ENCODE data around the gene PYROXD2.

PYROXD2 gene

GRCh38 chr10:98433881-98434732, 19.1 kb upstream of the PYROXD2 start:
- DNase-seq = no peak

GRCh38 chr10:98433371-98433770, 18.4 kb upstream of the PYROXD2 start:
- no peak for DNase-seq

GRCh38 chr10:98432330-98432729, 17.3 kb upstream of the PYROXD2 start:
- DNase-seq = no peak

- DNase-seq = no peak
These were observed 16.0 kb upstream of the PYROXD2 start for GRCh38 chr10:98431016-98431415.

GRCh38 chr10:98430427-98430826, 15.4 kb upstream of the PYROXD2 start:
- DNase-seq = no peak

- no peak for DNase-seq
These were observed 14.5 kb upstream of the PYROXD2 start for GRCh38 chr10:98429320-98430072.

GRCh38 chr10:98427011-98427515, 12.1 kb upstream of the PYROXD2 start:
- DNase-seq = no peak

- DNase-seq = no peak
These were observed 10.8 kb upstream of the PYROXD2 start for GRCh38 chr10:98425511-98426352.

- DNase-seq = no peak
These were observed 9.6 kb upstream of the PYROXD2 start for GRCh38 chr10:98424295-98425254.

GRCh38 chr10:98423691-98424120, 8.7 kb upstream of the PYROXD2 start:
- no peak for DNase-seq

GRCh38 chr10:98422182-98422581, 7.2 kb upstream of the PYROXD2 start:
- no peak for DNase-seq

- DNase-seq = no peak
These were observed 5.8 kb upstream of the PYROXD2 start for GRCh38 chr10:98420786-98421185.

- DNase-seq = no peak
These were observed 4.7 kb upstream of the PYROXD2 start for GRCh38 chr10:98419469-98420261.

- no peak for DNase-seq
These were observed 3.9 kb upstream of the PYROXD2 start for GRCh38 chr10:98418665-98419468.

- DNase-seq = no peak
These were observed 3.1 kb upstream of the PYROXD2 start for GRCh38 chr10:98417973-98418664.

GRCh38 chr10:98417481-98417959, 2.5 kb upstream of the PYROXD2 start:
- DNase-seq = no peak

GRCh38 chr10:98416606-98417388, 1.8 kb upstream of the PYROXD2 start:
- DNase-seq = no peak

GRCh38 chr10:98415731-98416119, 743 bp upstream of the PYROXD2 start:
- no peak for DNase-seq
